DOHH2 (cell line): ENCODE data around the gene PAXX.

ENCODE experiments used
- H3F3A ChIP-seq: fragments of 200-600 bp; sonication (generic), shearing (Covaris generic); 2 replicates; pipeline ENCODE4 v1.6.0; 2016; ENCODE audit warnings: antibody characterized with exemption, mild to moderate bottlenecking; ENCODE audit not compliant: control insufficient read depth, insufficient read depth
- H3K27ac ChIP-seq: fragments of 200-600 bp; sonication (generic); 2 replicates; pipeline ENCODE4 v1.5.1; 2014; ENCODE audit warnings: low read depth, mild to moderate bottlenecking, low read length, moderate library complexity
- H3K27me3 ChIP-seq: fragments of 200-600 bp; sonication (generic); 2 replicates; pipeline ENCODE4 v1.6.1; 2014; ENCODE audit warnings: mild to moderate bottlenecking, low read length, mixed read lengths; ENCODE audit not compliant: control insufficient read depth
- H3K36me3 ChIP-seq: fragments of 200-600 bp; sonication (generic); 2 replicates; pipeline ENCODE4 v1.6.1; 2014; ENCODE audit warnings: mild to moderate bottlenecking, low read length, moderate library complexity, mixed read lengths; ENCODE audit not compliant: control insufficient read depth
- H3K4me1 ChIP-seq: fragments of 200-600 bp; sonication (generic); 2 replicates; pipeline ENCODE4 v1.6.1; 2014; ENCODE audit warnings: mild to moderate bottlenecking, low read length, mixed read lengths; ENCODE audit not compliant: control insufficient read depth
- H3K4me2 ChIP-seq: fragments of 200-600 bp; sonication (generic); 2 replicates; pipeline ENCODE4 v1.6.0; 2014; ENCODE audit warnings: mild to moderate bottlenecking, low read length, moderate library complexity
- H3K4me3 ChIP-seq: fragments of 200-600 bp; sonication (generic); 2 replicates; pipeline ENCODE4 v1.5.1; 2014; ENCODE audit warnings: mild to moderate bottlenecking, low read length, mixed read lengths
- H3K79me2 ChIP-seq: fragments of 200-600 bp; sonication (generic); 2 replicates; pipeline ENCODE4 v1.6.1; 2014; ENCODE audit warnings: mild to moderate bottlenecking, low read length, mixed read lengths; ENCODE audit not compliant: control insufficient read depth
- H3K9me2 ChIP-seq: fragments of 200-600 bp; sonication (generic); replicated peaks from 2 replicates; pipeline ENCODE4 v1.6.1; 2014; ENCODE audit warnings: mild to moderate bottlenecking, low read length, mixed read lengths; ENCODE audit not compliant: control insufficient read depth
- H3K9me3 ChIP-seq: fragments of 200-600 bp; sonication (generic); 2 replicates; pipeline ENCODE4 v1.6.1; 2014; ENCODE audit warnings: antibody characterized with exemption, low read length, mixed read lengths; ENCODE audit not compliant: control insufficient read depth, insufficient read depth
- H4K20me1 ChIP-seq: fragments of 200-600 bp; sonication (generic); 2 replicates; pipeline ENCODE4 v1.6.0; 2014; ENCODE audit warnings: low read depth, mild to moderate bottlenecking, antibody characterized with exemption, low read length, moderate library complexity; ENCODE audit not compliant: control insufficient read depth, insufficient read depth
- CTCF ChIP-seq: fragments of 200-600 bp; sonication (generic); IDR thresholded peaks from one replicate; pipeline ENCODE4 v1.5.1; 2014; ENCODE audit warnings: antibody characterized with exemption, mild to moderate bottlenecking, low read depth, low read length; ENCODE audit not compliant: poor library complexity, severe bottlenecking
- EZH2phosphoT487 ChIP-seq: fragments of 200-600 bp; sonication (generic); IDR thresholded peaks from 2 replicates; pipeline ENCODE4 v1.6.1; 2017; ENCODE audit warnings: borderline replicate concordance, mild to moderate bottlenecking, antibody characterized with exemption, low read length, moderate library complexity, mixed read lengths

The PAXX gene

DNA sequence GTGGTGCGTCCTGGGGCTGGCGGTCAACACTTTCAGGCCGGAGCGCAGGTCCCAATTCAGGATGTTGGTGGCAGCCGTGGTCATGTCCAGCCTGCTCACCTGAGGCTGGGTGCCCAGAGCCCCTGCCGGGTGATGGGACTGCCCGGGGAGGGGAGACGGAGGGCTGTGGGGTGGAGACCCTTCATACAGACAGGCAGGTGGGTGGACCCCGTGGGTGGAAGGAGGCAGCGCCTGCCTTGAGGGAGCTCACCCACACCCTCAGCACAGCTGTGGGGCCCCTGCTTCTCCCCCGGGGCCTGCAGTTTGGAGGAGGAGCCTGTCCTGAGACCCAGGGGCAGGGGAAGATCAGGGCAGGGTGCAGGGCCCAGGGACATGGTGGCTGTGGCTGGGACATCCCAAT, 21.9 kb upstream of the PAXX start:
- TF ChIP-seq EZH2phosphoT487 (no peak), CTCF (no peak)
- H3K79me2 ChIP-seq = no peaks in the 10 kb centered on the region
- H3K36me3 ChIP-seq = no peaks in the 10 kb centered on the region
- no peaks in the 10 kb centered on the region for H4K20me1 ChIP-seq
- no peaks in the 10 kb centered on the region for H3F3A ChIP-seq
- H3K27ac ChIP-seq = no peak overlapping the region
- no peak overlapping the region for H3K4me2 ChIP-seq
- no peaks in the 10 kb centered on the region for H3K9me2 ChIP-seq
- H3K27me3 ChIP-seq = no peaks in the 10 kb centered on the region
- no peak overlapping the region for H3K4me3 ChIP-seq
- peaks cover 11% of the 10 kb centered on the region for H3K4me1 ChIP-seq
- no peaks in the 10 kb centered on the region for H3K9me3 ChIP-seq

- H3K4me1 ChIP-seq = no peaks in the 10 kb centered on the region; the same call in 1 of the 2 replicates
- no peak overlapping the region for H3K4me3 ChIP-seq
- H4K20me1 ChIP-seq = no peaks in the 10 kb centered on the region
- H3F3A ChIP-seq = no peaks in the 10 kb centered on the region
- H3K27me3 ChIP-seq = no peaks in the 10 kb centered on the region
- no peaks in the 10 kb centered on the region for H3K9me3 ChIP-seq
- no peaks in the 10 kb centered on the region for H3K36me3 ChIP-seq
- H3K4me2 ChIP-seq = no peak overlapping the region
- no peak for TF ChIP-seq EZH2phosphoT487
- TF ChIP-seq CTCF = no peak
- no peaks in the 10 kb centered on the region for H3K79me2 ChIP-seq
- H3K27ac ChIP-seq = no peak overlapping the region
- no peaks in the 10 kb centered on the region for H3K9me2 ChIP-seq
Observed at GRCh38 chr9:136971746-136972145, 20.5 kb upstream of the PAXX start.

- no peak overlapping the region for H3K4me3 ChIP-seq
- TF ChIP-seq CTCF (no peak), EZH2phosphoT487 (no peak)
Observed at GRCh38 chr9:136972335-136972734, 19.9 kb upstream of the PAXX start.

More at GRCh38 chr9:136972335-136972734, 19.9 kb upstream of the PAXX start:
- Histone ChIP-seq H3K9me2 (no peaks in the 10 kb centered on the region), H3K27me3 (no peaks in the 10 kb centered on the region), H3K36me3 (no peaks in the 10 kb centered on the region), H3K79me2 (no peaks in the 10 kb centered on the region), H3K9me3 (no peaks in the 10 kb centered on the region), H3K4me2 (no peak overlapping the region), H3K4me1 (no peaks in the 10 kb centered on the region; the same call in 1 of the 2 replicates), H3K27ac (no peak overlapping the region), H4K20me1 (no peaks in the 10 kb centered on the region), H3F3A (no peaks in the 10 kb centered on the region)
